ENCODE results near the gene HLA-DOB. TPM values are rescaled to one million over a fixed set of nuclear protein-coding genes. Genes with fewer than 3 reads are reported as not detected.

The HLA-DOB gene
- total RNA-seq, 1 donor from 2014 or later: not detected

GRCh38 chr6:32843979-32844838 lies 27.4 kb upstream of the HLA-DOB start, which contains the start of gene PSMB8:
TSS of gene PSMB8 (minus strand) at chr6:32844047. CDS start at chr6:32843996, 51 bp downstream.
- ATAC-seq: peak; percentile 94
- peak; percentile 97 for DNase-seq (ENCODE audit: low spot score)

GRCh38 chr6:32843331-32843978 lies 26.7 kb upstream of the HLA-DOB start:
- ATAC-seq (no peak), DNase-seq (ENCODE audit: low spot score) (no peak)

- no peak for ATAC-seq
- DNase-seq (ENCODE audit: low spot score): peak; percentile 43
Measured at GRCh38 chr6:32842690-32843089, 25.9 kb upstream of the HLA-DOB start.

GRCh38 chr6:32842021-32842650 lies 25.3 kb upstream of the HLA-DOB start:
- no peak for ATAC-seq
- no peak for DNase-seq (ENCODE audit: low spot score)

- DNase-seq (ENCODE audit: low spot score): peak; percentile 37
Measured at GRCh38 chr6:32840604-32841246, 23.9 kb upstream of the HLA-DOB start.

GRCh38 chr6:32839356-32839755 lies 22.6 kb upstream of the HLA-DOB start:
- ATAC-seq (no peak), DNase-seq (ENCODE audit: low spot score) (no peak)

More at GRCh38 chr6:32840604-32841246, 23.9 kb upstream of the HLA-DOB start:
- ATAC-seq: no peak

GRCh38 chr6:32838114-32838958 lies 21.5 kb upstream of the HLA-DOB start, which contains the start of gene TAP2:
TSS of gene TAP2 (minus strand) at chr6:32838739. CDS start at chr6:32838233, 506 bp downstream.
- DNase-seq (ENCODE audit: low spot score): peak; percentile 97
- ATAC-seq: peak; percentile 96

GRCh38 chr6:32837651-32838113 lies 20.9 kb upstream of the HLA-DOB start:
- no peak for ATAC-seq
- no peak for DNase-seq (ENCODE audit: low spot score)

- no peak for DNase-seq (ENCODE audit: low spot score)
- ATAC-seq: no peak
Measured at GRCh38 chr6:32836873-32837272, 20.1 kb upstream of the HLA-DOB start.

GRCh38 chr6:32835167-32835893 lies 18.5 kb upstream of the HLA-DOB start:
- ATAC-seq (no peak), DNase-seq (ENCODE audit: low spot score) (no peak)

- no peak for ATAC-seq
- no peak for DNase-seq (ENCODE audit: low spot score)
Measured at GRCh38 chr6:32833664-32834063, 16.9 kb upstream of the HLA-DOB start.

GRCh38 chr6:32832535-32832934 lies 15.7 kb upstream of the HLA-DOB start:
- ATAC-seq (no peak), DNase-seq (ENCODE audit: low spot score) (no peak)

GRCh38 chr6:32830936-32831335 lies 14.1 kb upstream of the HLA-DOB start:
- no peak for DNase-seq (ENCODE audit: low spot score)
- no peak for ATAC-seq

GRCh38 chr6:32830017-32830416 lies 13.2 kb upstream of the HLA-DOB start:
- DNase-seq (ENCODE audit: low spot score): no peak
- no peak for ATAC-seq

- ATAC-seq (no peak), DNase-seq (ENCODE audit: low spot score) (no peak)
Measured at GRCh38 chr6:32829495-32829894, 12.7 kb upstream of the HLA-DOB start.

- no peak for ATAC-seq
- DNase-seq (ENCODE audit: low spot score): no peak
Measured at GRCh38 chr6:32827025-32827424, 10.2 kb upstream of the HLA-DOB start.

GRCh38 chr6:32825966-32826365 lies 9.2 kb upstream of the HLA-DOB start:
- DNase-seq (ENCODE audit: low spot score) (no peak), ATAC-seq (peak; percentile 88)

- no peak for DNase-seq (ENCODE audit: low spot score)
- no peak for ATAC-seq
Measured at GRCh38 chr6:32819729-32820128, 2.9 kb upstream of the HLA-DOB start.

- DNase-seq (ENCODE audit: low spot score): no peak
- ATAC-seq: no peak
Measured at GRCh38 chr6:32818867-32819266, 2.1 kb upstream of the HLA-DOB start.
